ENCODE measurements around the gene PDLIM7. TPM values are rescaled to one million over a fixed set of nuclear protein-coding genes. Genes with fewer than 3 reads are reported as not detected.

Gene PDLIM7
- total and polyA plus RNA-seq, 7 donors = 7.2 to 923 (median 274) TPM

GRCh38 chr5:177520271-177520670 lies 22.9 kb upstream of the PDLIM7 start:
- peaks cover 32 to 68% (median 49%) of the 10 kb centered on the region in 4 donors for H3K36me3 ChIP-seq
- WGBS, 2 donors = 92 to 94% methylated on average over 3 of the region's 3 CpGs

GRCh38 chr5:177519463-177520235 lies 22.2 kb upstream of the PDLIM7 start:
- WGBS, 2 donors = 84 to 92% methylated on average over 13 of the region's 13 CpGs
- H3K4me3 ChIP-seq = no peak overlapping the region
- peaks cover 0 to 32% (median 16%) of the 10 kb centered on the region in 4 donors for H3K4me1 ChIP-seq
- DNase-seq = peak; percentile 52
- peaks cover 30 to 68% (median 48%) of the 10 kb centered on the region in 4 donors for H3K36me3 ChIP-seq
- no peaks in the 10 kb centered on the region for H3K9me3 ChIP-seq
- TF ChIP-seq EP300 (IDR thresholded peaks at IDR 0.05) (no peak), CTCF (IDR thresholded peaks at IDR 0.05) (no peak), POLR2AphosphoS5 (IDR thresholded peaks at IDR 0.05) (no peak), POLR2A (IDR thresholded peaks at IDR 0.05) (no peak)
- no peaks in the 10 kb centered on the region for H3K27me3 ChIP-seq
- intact Hi-C loops (cut with DNase I) = loop anchor here (10.0 kb wide), 1 partner anchor 205 kb away; the partner anchor contains the start of gene MXD3
- peak overlapping the region in 1 of 4 donors; percentile 54 for H3K27ac ChIP-seq

More at GRCh38 chr5:177520271-177520670, 22.9 kb upstream of the PDLIM7 start:
- no peaks in the 10 kb centered on the region for H3K27me3 ChIP-seq
- no peak overlapping the region for H3K27ac ChIP-seq
- intact Hi-C loops (cut with DNase I) = no loop called here
- DNase-seq = peak; percentile 52
- H3K9me3 ChIP-seq = no peaks in the 10 kb centered on the region
- H3K4me1 ChIP-seq = peaks cover 0 to 28% (median 14%) of the 10 kb centered on the region in 4 donors
- no peak overlapping the region for H3K4me3 ChIP-seq
- TF ChIP-seq POLR2A (IDR thresholded peaks at IDR 0.05) (no peak), POLR2AphosphoS5 (IDR thresholded peaks at IDR 0.05) (no peak), CTCF (IDR thresholded peaks at IDR 0.05) (no peak), EP300 (IDR thresholded peaks at IDR 0.05) (no peak)

- Histone ChIP-seq H3K36me3 (peaks cover 31 to 69% (median 56%) of the 10 kb centered on the region in 4 donors), H3K4me1 (peaks cover 0 to 35% (median 16%) of the 10 kb centered on the region in 4 donors), H3K27me3 (no peaks in the 10 kb centered on the region), H3K9me3 (no peaks in the 10 kb centered on the region), H3K4me3 (peak within 1 kb of the TSS; percentile 64 to 90 (median 84)), H3K27ac (peak within 1 kb of the TSS; percentile 85 to 89 (median 86))
- no peak for TF ChIP-seq CTCF (IDR thresholded peaks at IDR 0.05)
- peak; percentile 78 to 93 (median 87) for TF ChIP-seq POLR2AphosphoS5 (IDR thresholded peaks at IDR 0.05)
- TF ChIP-seq EP300 (IDR thresholded peaks at IDR 0.05) = peak in 1 of 4 donors; percentile 71
- TF ChIP-seq POLR2A (IDR thresholded peaks at IDR 0.05) = no peak
- peak; percentile 99 for DNase-seq
- intact Hi-C loops (cut with DNase I) = loop anchor here (2.0 to 10.0 kb wide), 2 partner anchors 16 to 202 kb away; partner anchors contain the start of gene MXD3
- WGBS, 2 donors = 0 to 1% methylated on average over 96 of the region's 96 CpGs
These were observed 19.5 kb upstream of the PDLIM7 start, which contains the start of gene DDX41 for GRCh38 chr5:177516601-177517568. TSS of gene DDX41 (minus strand) at chr5:177516961. CDS start at chr5:177516945, 16 bp downstream.

- WGBS, 2 donors = 86 to 89% methylated on average over 7 of the region's 7 CpGs
- no peaks in the 10 kb centered on the region for H3K27me3 ChIP-seq
- DNase-seq = no peak
- H3K4me3 ChIP-seq = peak overlapping the region in 3 of 4 donors; percentile 64 to 87 (median 82)
- H3K4me1 ChIP-seq = peaks cover 0 to 35% (median 16%) of the 10 kb centered on the region in 4 donors
- TF ChIP-seq EP300 (IDR thresholded peaks at IDR 0.05) = no peak
- TF ChIP-seq POLR2AphosphoS5 (IDR thresholded peaks at IDR 0.05) = no peak
- TF ChIP-seq CTCF (IDR thresholded peaks at IDR 0.05) = no peak
- TF ChIP-seq POLR2A (IDR thresholded peaks at IDR 0.05) = no peak
- H3K36me3 ChIP-seq = peaks cover 33 to 69% (median 59%) of the 10 kb centered on the region in 4 donors
- intact Hi-C loops (cut with DNase I) = loop anchor here (10.0 kb wide), 1 partner anchor 201 kb away; the partner anchor contains the start of gene MXD3
- no peaks in the 10 kb centered on the region for H3K9me3 ChIP-seq
- H3K27ac ChIP-seq = no peak overlapping the region
These were observed 18.2 kb upstream of the PDLIM7 start for GRCh38 chr5:177515580-177515979.
